Tibial artery (tissue), 4 donors: ENCODE results near the gene CAP2.
"Not testable (repeated sequence)": the region's sequence is repeated elsewhere in the genome, so short reads cannot be mapped to it uniquely, and the experiment has no call there.

Experiments
- DNase-seq, 2 donors: peaks; one replicate each; pipeline ENCODE4 v3.0.0-alpha.2; 2019
- H3K27ac ChIP-seq, 2 donors: fragments of 200-600 bp; sonication (generic) in 1 of 2; 1 replicate in 1 of 2; 2 replicates in 1 of 2; pipeline ENCODE4 v1.5.1; 2018 to 2019; ENCODE audit warnings: mild to moderate bottlenecking in 1 of 2
- H3K27me3 ChIP-seq, 2 donors: fragments of 200-600 bp; sonication (generic) in 1 of 2; one replicate each; pipeline versions ENCODE4 v1.5.1 to v1.6.0; 2016 to 2019
- H3K36me3 ChIP-seq, 3 donors: fragments of 200-600 bp; sonication (generic) in 2 of 3; one replicate each; pipeline ENCODE4 v1.5.1; 2016 to 2019; ENCODE audit warnings: mild to moderate bottlenecking in 2 of 3
- H3K4me1 ChIP-seq, 4 donors: fragments of 200-600 bp; sonication (generic) in 2 of 4; 1 replicate in 3 of 4; 2 replicates in 1 of 4; pipeline ENCODE4 v1.5.1; 2016 to 2019
- H3K4me3 ChIP-seq, 2 donors: fragments of 200-600 bp; sonication (generic) in 1 of 2; 1 replicate in 1 of 2; 2 replicates in 1 of 2; pipeline ENCODE4 v1.5.1; 2018 to 2019; ENCODE audit warnings: mild to moderate bottlenecking in 2 of 2
- H3K9me3 ChIP-seq, 3 donors: fragments of 200-600 bp; sonication (generic) in 1 of 3; one replicate each; pipeline ENCODE4 v1.5.1; 2016 to 2019
- intact Hi-C: fragments of 100-400 bp; cut with DNase I; formaldehyde crosslinking; loops from one replicate; pipeline ENCODE4 v1.15.0; 2023; ENCODE audit warnings: low total_unique reads
- TF ChIP-seq, protein P1 (sequence below), 2 experiments: fragments of 200-600 bp in 1 of 2; fragments of 450-650 bp in 1 of 2; IDR thresholded peaks; one replicate each; pipeline ENCODE4 v1.5.1; 2017 to 2019; ENCODE audit warnings: antibody characterized with exemption in 2 of 2, mild to moderate bottlenecking in 1 of 2, moderate library complexity in 1 of 2

CAP2 gene

DNA sequence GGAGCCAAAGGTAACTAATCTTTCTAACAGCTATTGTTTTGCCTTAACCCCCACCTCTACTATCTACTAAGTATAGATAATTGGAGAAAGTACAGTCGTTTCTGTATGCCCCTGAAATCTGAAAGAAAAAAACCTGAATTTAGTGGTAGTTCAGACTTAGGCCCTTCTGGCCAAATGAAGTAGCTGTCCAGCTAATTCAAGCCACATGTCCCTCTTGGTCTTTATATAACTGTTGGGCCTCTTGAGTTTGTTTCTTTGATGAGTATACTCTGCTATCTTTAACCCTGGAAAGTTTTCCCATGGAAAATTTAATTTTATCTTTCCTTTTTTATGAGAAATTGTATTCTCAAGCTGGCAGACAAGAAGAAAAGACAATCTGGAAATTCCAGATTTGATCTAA lies 133.7 kb downstream of the CAP2 start:
- Histone ChIP-seq H3K27ac (no peak overlapping the region), H3K9me3 (no peaks in the 10 kb centered on the region), H3K4me3 (no peak overlapping the region), H3K4me1 (no peaks in the 10 kb centered on the region), H3K36me3 (peaks cover 0 to 4% (median 0%) of the 10 kb centered on the region in 3 donors), H3K27me3 (no peaks in the 10 kb centered on the region)
- TF ChIP-seq, protein P1, sequence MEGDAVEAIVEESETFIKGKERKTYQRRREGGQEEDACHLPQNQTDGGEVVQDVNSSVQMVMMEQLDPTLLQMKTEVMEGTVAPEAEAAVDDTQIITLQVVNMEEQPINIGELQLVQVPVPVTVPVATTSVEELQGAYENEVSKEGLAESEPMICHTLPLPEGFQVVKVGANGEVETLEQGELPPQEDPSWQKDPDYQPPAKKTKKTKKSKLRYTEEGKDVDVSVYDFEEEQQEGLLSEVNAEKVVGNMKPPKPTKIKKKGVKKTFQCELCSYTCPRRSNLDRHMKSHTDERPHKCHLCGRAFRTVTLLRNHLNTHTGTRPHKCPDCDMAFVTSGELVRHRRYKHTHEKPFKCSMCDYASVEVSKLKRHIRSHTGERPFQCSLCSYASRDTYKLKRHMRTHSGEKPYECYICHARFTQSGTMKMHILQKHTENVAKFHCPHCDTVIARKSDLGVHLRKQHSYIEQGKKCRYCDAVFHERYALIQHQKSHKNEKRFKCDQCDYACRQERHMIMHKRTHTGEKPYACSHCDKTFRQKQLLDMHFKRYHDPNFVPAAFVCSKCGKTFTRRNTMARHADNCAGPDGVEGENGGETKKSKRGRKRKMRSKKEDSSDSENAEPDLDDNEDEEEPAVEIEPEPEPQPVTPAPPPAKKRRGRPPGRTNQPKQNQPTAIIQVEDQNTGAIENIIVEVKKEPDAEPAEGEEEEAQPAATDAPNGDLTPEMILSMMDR (IDR thresholded peaks at IDR 0.05): no peak
- DNase-seq: no peak
- intact Hi-C loops: no loop called here

DNA sequence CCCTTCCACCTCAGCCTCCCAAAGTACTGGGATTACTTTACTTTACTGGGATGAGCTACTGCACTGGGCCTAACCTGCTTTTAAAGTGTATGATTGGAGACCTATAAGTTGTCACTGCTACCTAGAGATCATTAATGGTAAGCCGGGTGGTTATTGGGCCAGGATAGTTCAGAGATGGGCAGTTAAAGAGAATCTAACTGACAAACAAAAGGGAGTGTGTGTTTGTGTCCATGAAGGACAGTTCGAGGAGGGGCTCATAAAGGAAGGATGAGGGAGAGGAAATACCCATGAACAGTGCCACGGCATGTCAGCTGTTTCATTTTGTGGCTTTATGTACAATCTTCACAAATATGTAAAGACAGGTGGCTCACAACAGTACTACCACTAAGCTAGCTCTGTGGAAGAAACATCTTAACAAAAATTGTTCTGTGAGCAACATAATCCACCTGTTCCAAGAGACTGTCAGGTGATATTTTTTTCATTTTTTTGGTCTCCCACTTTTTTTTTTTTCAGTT lies 137.0 kb downstream of the CAP2 start:
- H3K4me1 ChIP-seq: no peaks in the 10 kb centered on the region
- intact Hi-C loops: no loop called here
- no peak overlapping the region for H3K4me3 ChIP-seq
- H3K36me3 ChIP-seq: peaks cover 0 to 14% (median 9%) of the 10 kb centered on the region in 3 donors
- TF ChIP-seq, protein P1 (IDR thresholded peaks at IDR 0.05): no peak
- no peak overlapping the region for H3K27ac ChIP-seq
- no peak for DNase-seq
- H3K9me3 ChIP-seq: no peaks in the 10 kb centered on the region
- H3K27me3 ChIP-seq: no peaks in the 10 kb centered on the region

DNA sequence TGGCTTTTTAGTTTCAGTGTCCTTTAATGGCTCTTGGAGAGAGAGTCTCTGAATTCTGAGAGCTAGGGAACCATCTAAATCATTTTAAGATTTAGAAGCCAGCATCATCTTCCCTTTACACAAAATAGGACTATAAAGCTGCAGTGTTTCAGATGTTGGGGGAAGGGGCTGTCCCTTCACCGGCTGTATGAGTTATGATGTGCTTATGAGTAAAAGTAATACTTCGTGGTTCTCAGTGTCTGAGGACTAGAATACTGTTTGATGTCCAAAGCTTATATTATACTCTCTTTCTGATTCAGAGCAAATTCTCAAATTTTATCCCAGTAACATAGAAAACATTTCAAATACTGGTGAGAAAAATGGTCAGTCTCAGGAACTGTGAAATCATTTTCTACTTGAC lies 143.2 kb downstream of the CAP2 start:
- Histone ChIP-seq H3K27ac (no peak overlapping the region), H3K9me3 (no peaks in the 10 kb centered on the region), H3K27me3 (no peaks in the 10 kb centered on the region), H3K36me3 (peaks cover 15 to 38% (median 24%) of the 10 kb centered on the region in 3 donors), H3K4me1 (no peaks in the 10 kb centered on the region), H3K4me3 (no peak overlapping the region)
- TF ChIP-seq, protein P1 (IDR thresholded peaks at IDR 0.05): no peak
- intact Hi-C loops: no loop called here
- no peak for DNase-seq

DNA sequence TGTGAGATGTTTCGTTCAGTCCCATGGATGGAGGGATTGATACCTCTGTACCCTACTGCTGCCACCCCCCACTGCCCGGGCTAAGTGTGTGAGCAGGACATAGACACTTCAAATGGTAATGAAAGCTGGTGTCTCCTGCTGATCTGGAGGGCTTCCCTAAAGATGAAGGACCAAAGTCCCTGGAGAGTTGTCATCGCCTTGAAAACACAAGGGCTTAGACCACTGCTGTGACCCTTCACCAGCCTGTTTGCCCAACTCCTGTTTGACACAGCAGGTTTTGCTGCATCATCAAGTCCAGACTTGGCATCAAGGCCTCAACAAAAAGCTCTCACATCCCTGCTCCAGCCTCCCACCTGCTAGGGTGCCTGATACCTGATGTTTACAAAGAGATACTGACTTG lies 148.8 kb downstream of the CAP2 start:
- no peaks in the 10 kb centered on the region for H3K9me3 ChIP-seq
- TF ChIP-seq, protein P1 (IDR thresholded peaks at IDR 0.05): no peak

DNA sequence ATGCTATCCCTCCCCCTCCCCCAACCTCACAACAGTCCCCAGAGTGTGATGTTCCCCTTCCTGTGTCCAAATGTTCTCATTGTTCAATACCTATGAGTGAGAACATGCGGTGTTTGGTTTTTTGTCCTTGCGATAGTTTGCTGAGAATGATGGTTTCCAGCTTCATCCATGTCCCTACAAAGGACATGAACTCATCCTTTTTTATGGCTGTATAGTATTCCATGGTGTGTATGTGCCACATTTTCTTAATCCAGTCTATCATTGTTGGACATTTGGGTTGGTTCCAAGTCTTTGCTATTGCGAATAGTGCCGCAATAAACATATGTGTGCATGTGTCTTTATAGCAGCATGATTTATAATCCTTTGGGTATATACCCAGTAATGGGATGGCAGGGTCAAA lies 152.3 kb downstream of the CAP2 start:
- H3K27me3 ChIP-seq, intact Hi-C loops, H3K4me3 ChIP-seq, H3K9me3 ChIP-seq, DNase-seq, H3K4me1 ChIP-seq, H3K27ac ChIP-seq: not testable (repeated sequence)
- H3K36me3 ChIP-seq: peaks cover 22 to 32% (median 31%) of the 10 kb centered on the region in 3 donors

More for the DNA sequence above, 148.8 kb downstream of the CAP2 start:
- Histone ChIP-seq H3K4me3 (no peak overlapping the region), H3K27ac (no peak overlapping the region), H3K27me3 (no peaks in the 10 kb centered on the region), H3K36me3 (peaks cover 37 to 49% (median 42%) of the 10 kb centered on the region in 3 donors), H3K4me1 (no peaks in the 10 kb centered on the region)
- intact Hi-C loops: no loop called here
- DNase-seq: no peak

DNA sequence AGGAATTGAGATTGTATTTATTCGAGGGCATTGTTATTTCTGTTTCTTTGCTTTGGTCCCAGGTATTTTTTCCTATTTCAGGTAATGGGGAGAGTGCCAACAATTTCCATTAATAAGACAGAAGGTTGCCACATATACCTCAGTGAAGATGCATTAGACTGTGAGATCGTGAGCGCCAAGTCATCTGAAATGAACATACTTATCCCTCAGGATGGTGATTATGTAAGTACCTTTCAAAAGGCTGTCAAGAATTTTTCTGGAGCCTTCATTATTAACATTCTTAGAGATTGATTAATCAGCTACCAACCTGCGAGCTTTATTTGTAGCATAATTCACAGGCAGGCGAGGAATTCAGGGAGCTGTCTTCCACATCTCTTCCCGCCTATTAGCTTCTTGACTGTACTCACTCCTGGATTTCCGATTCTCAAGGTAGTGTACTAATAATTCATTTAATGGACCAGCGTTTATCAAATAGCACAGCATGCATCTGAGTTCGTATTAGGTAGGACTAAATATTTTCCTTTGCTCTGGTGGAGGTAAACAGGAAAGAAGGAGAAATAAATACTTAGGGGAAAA lies 158.1 kb downstream of the CAP2 start:
- intact Hi-C loops: no loop called here
- no peaks in the 10 kb centered on the region for H3K27me3 ChIP-seq
- no peaks in the 10 kb centered on the region for H3K4me1 ChIP-seq
- no peak overlapping the region for H3K27ac ChIP-seq
- no peaks in the 10 kb centered on the region for H3K9me3 ChIP-seq
- H3K4me3 ChIP-seq: no peak overlapping the region
- DNase-seq: no peak
- H3K36me3 ChIP-seq: peaks cover 29 to 55% (median 30%) of the 10 kb centered on the region in 3 donors
- TF ChIP-seq, protein P1 (IDR thresholded peaks at IDR 0.05): no peak
